HT-29 (cell line): ENCODE data around the gene TADA2B. TPM values are rescaled to one million over a fixed set of nuclear protein-coding genes. Genes with fewer than 3 reads are reported as not detected.
"Not testable (repeated sequence)": the region's sequence is repeated elsewhere in the genome, so short reads cannot be mapped to it uniquely, and the experiment has no call there.

ENCODE experiments used
- DNase-seq: peaks from one replicate; pipeline ENCODE4 v3.0.0-alpha.2; 2015; ENCODE audit warnings: low spot score
- total RNA-seq: library from RNA; depleted of rRNA; stranded (reverse); fragments of >200 nt; shearing (Covaris generic); gene quantifications from 2 replicates; pipeline ENCODE4 v1.2.3, GENCODE V29; 2014

Gene TADA2B
- total RNA-seq, 1 experiment from 2014 or later, result 13.1 TPM

DNA sequence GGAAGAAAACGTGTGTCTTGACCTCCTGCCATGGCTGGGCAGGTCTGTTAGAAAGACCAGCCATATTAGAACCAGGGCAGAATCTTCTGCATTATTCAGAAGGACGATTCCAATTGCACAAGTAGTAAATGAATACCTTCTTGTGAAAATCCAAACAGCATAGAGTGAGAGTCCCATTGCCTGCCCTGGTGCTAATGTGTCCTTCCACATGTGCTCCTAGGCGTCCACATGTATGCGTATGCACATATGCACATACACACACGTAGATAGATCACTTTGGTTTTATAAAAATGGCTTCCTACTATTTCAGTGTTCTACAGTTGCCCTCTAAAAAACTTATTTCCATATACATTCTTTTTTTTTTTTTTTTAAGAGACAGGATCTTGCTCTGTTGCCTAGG lies 34.9 kb downstream of the TADA2B start:
- no peak for DNase-seq

DNA sequence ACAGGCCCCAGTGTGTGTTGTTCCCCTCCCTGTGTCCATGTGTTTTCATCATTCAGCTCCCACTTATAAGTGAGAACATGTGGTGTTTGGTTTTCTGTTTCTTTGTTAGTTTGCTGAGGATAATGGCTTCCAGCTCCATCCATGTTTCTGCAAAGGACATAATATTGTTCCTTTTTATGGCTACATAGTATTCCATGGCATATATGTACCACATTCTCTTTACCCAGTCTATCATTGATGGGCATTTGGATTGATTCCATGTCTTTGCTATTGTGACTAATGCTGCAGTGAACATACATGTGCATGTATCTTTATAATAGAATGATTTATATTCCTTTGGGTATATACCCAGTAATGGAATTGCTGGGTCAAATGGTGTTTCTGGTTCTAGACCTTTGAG lies 36.3 kb downstream of the TADA2B start:
- not testable (repeated sequence) for DNase-seq

DNA sequence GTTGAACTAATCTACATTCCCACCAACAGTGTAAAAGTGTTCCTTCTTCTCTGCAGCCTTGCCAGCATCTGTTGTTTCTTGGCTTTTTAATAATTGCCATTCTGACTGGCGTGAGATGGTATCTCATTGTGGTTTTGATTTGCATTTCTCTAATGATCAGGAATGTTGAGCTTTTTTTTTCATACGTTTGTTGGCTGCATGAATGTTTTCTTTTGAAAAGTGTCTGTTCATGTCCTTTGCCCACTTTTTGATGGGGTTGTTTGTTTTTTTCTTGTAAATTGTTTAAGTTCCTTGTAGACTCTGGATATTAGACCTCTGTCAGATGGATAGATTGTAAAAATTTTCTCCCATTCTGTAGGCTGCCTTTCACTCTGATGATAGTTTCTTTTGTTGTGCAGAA lies 36.7 kb downstream of the TADA2B start:
- DNase-seq, result not testable (repeated sequence)

DNA sequence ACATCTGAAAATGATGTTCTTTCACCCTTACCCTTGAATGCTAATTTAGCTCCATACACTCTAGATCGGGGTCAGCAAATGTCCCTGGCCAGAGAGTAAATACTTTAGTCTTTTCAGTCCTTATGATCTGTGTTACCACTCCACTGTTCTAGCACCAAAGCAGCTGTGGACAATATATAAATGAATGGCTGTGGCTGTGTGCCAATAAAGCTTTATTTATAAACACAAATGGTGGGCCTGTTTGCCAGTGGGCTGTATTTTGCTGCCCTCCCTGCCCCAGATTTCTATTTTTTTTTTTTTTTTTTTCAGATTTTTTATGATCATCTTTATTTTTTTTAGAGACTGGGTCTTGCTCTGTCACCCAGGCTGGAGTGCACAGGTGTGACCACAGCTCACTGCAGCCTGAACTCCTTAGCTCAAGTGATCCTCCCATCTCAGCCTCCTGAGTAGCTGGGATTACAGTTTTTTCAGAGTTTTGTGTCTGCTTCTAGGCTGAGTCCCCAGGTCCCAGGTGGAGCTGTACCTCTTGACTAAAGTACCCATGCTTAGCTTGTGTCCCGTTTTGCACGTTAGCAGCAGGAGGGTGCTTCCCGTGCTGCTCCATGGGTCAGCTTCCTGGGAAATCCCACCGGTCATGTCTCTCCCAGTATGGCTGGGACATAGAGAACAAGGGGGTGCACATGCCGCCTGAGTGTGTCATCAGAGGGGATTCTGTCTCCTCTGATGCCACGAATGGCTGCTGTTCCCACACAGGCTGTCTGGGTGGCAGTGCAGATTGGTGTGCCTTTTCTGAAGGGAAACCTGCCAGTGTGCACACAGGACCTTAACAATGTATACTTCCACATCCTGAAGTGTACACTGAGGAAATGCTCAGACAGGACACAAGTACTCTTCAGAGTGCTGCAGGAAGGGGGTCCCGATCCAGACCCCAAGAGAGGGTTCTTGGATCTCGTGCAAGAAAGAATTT lies 40.7 kb downstream of the TADA2B start:
- DNase-seq, result no peak

DNA sequence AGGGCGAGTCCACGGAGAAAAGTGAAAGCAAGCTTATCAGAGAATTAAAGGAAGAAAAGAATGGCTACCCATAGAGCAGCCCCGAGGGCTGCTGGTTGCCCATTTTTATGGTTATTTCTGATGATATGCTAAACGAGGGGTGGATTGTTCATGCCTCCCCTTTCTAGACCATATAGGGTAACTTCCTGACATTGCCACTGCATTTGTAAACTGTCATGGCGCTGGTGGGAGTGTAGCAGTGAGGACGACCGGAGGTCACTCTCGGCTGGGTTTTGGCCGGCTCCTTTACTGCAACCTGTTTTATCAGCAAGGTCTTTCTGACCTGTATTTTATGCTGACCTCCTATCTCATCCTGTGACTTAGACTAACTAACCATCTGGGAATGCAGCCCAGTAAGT lies 41.4 kb downstream of the TADA2B start:
- not testable (repeated sequence) for DNase-seq

DNA sequence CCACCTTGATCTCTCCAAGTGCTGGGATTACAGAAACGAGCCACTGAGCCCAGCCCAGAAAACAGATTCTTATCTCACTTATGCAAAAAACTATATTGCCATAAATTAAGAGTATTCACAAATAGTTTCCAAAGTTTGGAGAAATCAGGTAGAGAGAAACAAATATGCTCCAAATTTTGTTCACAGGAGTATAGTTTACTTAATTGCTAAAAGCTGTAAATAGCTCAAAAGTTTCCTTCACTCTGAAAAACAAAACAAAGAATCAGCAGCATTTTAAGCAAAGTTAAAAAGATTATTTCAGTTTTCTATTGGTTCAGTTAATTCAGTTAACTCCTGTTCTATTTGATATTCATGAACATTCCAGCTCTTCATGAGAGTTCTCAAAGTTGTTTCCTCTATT lies 43.2 kb downstream of the TADA2B start:
- DNase-seq, result no peak

DNA sequence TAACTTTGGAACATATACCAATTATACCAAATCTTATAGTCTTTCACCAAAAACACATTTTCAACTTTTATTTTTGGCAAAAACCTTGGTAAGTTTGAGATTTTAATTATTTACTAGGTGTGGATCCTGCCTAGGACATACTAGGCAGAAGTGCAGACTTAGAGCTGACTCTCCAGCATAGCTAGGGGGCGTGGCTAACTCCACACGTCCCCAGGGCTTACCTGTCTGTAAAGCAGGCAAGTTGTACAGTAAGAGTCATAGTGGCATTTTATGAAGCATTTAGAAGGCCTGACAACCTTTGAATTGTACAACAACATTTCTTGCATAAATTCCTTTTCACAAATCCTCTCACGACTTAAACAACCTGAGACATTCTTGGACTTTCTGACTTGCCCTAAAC lies 43.9 kb downstream of the TADA2B start:
- no peak for DNase-seq

DNA sequence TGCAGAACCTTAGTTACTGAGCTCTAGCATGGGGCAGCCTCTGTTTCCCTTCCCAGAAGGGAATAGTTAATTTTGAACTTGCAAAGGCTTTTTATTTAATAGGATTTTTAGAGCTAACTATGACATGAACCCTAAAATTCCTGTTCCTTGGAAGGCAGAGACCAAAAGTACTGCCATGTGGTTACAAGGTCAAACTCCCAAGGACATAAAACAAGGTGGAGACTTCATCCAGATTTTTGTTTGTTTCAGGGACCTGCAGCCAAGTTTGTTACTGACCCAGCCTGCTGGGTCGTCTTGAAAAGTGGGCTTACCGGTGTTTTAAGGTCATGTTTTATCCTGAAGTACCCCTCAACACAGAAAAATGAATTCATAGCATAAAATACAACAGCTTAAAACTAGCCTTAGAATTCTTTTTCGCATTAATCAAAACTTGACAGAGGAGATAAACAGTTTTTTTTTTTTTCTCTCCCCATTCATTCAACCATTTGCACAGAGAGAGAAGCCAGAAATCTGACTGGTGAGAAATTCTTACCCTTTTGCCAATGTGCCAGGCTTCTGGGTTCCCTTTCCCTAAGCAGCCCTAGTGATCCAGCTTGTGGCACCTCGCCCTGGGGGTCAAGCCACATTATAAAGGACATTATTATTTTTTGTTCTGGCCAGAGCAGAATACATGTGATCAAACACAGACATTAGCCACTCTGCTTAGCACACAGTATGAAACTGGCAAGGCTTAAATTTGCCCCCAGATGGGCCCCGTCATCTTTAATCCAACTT lies 46.2 kb downstream of the TADA2B start:
- DNase-seq, result no peak

DNA sequence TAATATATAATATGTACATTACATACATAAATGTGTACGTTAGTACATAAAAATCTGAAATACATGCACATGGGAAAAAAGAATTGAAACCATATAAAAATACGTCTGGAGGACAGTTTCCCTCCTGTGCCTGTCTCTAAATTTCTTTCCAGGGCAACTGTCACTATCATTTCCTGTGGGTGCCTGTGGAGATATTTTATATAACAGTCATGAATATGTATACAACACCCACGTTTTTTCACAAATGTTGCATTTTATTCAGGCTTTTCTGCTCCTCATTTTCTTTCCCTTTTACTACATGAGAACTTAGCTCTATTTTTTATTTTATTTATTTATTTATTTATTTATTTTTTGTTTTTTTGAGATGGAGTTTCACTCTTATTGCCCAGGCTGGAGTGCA lies 48.9 kb downstream of the TADA2B start:
- DNase-seq, result no peak

DNA sequence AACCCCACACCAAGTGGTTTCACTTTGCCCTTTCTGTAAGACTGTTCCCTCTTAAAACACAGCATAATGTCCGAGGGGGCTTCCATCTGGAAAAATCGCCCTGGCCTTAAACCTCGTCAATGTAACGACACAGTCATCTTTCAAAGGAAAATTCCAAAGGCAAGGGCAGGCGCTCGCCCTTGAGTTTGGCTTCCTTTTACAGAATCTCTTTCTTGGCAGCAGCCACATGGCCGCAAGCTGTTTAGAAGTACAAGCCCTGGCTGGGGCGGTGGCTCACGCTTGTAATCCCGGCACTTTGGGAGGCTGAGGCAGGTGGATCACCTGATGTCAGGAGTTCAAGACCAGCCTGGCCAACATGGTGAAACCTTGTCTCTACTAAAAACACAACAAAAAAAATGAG lies 51.7 kb downstream of the TADA2B start:
- no peak for DNase-seq

DNA sequence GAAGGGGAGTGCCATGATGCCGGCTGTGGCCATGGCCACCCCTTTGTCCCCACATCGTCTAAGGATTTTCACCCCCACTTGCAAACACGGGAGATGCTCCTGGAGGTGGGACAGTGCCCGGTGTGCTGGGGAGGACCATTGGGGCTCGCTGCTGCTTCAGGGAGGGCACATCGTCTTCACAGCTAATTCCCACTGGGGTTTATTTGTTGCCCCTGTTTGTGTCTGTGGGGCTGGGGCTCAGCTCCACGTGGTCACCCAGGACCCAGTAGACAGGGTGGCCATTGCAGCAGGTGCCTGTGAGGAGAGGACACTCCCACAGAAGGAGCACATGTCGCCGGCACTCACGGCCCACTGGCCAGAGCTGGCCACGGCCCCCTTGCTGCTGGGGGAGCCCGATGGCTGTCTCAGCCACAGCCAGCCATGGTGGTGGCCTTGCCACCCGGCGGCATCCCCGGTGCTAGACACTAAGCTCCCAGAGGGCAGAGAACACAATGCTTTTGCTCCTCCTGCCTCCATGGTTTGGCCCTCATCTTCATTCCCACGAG lies 52.5 kb downstream of the TADA2B start:
- DNase-seq, result no peak

DNA sequence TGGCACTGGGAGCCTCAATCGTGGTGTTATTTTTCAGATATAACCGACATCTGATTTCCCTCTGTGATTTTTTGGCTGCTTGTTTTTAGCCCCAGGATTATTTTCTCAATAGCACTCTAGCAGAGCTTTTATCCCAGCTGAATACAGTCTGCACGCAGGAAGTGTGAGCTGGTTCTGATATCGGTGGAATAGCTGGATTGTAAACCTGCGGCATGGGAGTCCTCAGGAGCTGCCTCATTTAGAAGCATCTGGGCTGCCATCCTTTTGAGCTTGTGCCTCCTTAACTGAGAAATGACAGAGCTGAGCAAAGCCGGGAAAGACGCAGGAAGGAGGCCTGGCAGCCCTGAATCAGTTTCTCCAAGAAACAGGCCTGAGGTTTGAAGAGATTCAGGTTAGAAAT lies 53.1 kb downstream of the TADA2B start:
- DNase-seq, result no peak

DNA sequence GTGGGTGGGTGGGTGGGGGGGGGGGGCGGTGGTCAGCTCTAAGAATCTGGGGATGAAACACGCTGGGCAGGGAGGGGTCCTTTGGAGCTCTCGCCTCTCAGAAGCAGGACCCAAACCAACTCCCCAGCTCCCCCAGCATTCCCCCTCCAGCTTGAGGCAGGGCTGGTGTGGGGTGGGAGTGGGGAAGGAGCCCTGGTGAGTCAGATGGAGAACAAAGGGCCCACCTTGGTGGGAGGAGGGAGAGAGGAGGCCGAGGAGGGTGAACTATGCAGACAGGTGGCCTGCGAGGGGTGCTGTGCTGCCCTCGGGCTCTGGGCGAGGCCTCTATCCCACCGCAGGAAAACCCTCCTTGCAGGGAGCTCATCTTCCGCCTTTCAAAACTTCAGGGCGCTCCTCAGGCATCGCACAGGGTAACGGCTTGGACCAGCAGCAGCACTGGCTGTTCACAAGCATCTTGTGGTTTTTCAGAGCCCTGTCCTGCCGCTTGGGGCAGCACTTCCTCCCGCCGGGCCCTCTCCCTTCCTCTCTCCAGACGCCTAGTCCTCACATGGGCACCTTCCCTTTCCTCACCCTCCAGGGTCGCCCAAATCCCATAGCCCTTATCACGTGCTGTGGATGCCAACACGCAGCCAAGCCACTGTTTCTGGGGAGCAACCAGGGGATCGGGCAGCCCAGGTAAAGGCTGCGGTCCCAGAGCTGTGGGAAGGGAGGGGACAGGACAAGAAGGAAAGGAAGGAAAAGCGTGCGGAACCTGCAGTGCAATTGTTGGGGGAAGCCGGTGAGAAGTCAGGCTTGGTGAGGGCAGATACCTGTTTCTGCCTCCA lies 58.7 kb downstream of the TADA2B start:
- DNase-seq, result peak; percentile 65

DNA sequence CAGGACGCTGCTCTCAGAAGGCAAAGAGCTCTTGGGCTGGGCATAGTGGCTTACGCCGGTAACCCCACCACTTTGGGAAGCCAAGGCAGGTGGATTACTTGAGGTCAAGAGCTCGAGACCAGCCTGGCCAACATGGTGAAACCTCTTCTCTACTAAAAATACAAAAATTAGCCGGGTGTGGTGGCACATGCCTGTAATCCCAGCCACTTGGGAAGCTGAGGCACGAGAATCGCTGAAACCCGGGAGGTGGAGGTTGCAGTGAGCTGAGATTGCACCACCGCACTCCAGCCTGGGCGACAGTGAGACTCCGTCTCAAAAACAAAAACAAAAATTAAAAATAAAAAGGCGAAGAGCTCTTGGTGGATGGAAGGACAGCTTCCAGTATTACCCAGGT lies 59.3 kb downstream of the TADA2B start:
- not testable (repeated sequence) for DNase-seq

DNA sequence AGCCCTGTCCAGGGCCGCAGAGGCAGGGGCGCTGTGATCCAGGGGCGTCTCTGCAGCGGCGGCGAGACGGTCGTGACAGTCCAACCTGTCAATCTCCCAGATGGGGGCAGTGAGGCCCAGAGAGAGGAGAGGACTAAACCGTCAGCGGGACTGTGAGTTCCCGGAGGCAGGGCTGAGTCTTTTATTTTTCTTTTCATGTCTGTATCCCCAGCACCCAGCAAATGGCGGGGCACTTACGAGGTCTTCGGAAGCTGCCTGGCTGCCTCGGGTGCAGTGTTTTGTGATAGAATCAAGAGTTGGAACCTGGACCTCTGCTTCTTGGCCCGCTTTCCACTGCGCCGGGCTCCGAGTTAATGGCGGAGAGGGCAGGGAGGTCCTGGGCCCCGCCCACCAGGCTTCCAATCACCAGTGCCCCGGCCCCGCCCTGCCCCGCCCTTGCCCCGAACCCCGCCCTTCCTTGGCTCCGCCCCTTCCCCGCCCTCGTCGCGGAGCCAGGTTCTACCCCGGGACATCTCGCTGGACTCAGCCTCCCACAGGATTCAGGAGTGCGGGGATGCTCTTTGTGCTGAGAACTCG lies 59.9 kb downstream of the TADA2B start:
- peak; percentile 76 for DNase-seq

DNA sequence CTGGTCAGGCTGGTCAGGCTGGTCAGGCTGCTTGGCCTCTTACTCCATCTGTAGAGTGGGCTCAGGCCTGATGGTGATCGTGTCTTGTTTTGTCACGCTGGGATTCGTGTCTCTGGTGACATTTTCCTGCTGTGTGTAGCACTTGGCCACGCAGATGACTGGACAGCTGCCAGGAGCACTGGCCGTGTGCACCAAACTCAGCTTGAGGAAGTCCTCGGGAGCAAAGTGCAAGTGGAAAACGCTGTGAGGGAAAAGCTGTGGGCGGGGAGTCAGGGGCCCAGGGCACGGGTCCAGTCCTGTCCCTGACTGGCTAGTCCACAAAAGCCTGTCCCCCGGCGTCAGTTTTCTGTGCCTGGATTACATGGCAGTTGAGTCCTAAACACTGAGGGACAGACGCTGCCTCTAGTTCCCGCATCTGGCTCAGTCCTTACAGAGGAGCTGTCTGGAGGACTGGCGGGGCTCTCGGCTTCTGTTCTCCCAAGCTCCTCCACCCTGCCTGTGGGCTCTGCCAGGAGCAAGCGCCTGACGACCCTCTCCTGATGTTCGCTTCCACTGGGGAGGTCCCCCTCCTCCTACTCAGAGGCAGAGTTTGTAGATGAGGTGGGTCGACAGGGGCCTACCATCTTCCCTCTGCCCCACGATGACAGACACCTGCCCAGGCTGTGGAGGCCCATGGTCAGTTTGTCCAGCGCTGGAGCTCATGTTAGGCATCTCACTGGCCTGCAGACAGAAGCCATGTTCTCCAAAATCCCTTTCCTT lies 60.6 kb downstream of the TADA2B start:
- peak; percentile 81 for DNase-seq

DNA sequence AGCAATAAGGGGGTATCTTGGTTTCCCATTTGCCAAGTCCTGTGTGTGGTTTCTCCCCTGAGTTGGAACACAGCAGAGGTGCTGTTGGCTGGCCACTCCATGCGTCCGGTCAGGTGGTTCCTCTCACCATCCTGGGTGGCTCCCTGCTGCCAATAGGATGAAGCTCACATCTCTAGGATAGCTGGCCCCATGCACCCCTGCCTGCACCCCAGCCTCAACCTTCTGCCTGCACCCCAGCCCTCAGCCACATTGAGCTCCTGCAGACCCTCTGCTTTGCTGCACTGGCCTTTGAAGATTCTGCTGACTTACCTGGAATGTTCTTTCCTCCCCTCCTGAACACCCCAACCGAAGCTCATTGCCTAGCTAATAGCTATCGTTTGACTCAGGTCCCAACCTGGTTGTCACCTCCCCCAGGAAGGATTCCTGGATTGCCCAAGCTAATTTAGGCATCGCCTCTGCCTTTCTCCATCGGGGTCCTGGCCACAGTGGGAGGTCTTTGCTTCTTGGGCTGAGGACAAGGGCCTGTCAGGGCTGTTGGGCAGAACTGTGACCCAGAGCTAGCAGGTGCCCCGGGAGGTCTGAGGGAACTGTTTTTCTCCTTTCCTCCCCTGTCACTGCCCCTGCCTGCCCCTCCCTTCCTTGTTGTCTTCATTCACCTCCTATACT lies 61.3 kb downstream of the TADA2B start:
- no peak for DNase-seq

DNA sequence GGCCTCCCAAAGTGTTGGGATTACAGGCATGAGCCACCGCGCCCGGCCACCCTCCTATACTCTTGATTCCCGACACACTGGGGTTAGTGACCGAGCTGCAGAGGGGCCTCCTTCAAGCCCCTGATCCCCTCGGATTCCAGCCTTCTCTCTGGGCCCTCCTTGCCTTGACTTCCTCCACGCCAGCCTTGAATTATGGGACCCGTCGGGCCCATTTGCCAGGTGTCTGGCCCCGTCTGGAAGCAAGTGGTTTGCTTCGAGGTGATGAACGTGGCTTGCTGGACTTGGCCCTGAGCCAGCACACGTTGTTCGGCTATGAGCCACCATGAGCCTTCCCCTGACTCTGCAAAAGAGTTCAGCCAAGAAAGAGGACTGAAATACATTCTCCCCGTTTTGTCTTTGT lies 62.1 kb downstream of the TADA2B start:
- DNase-seq, result no peak

DNA sequence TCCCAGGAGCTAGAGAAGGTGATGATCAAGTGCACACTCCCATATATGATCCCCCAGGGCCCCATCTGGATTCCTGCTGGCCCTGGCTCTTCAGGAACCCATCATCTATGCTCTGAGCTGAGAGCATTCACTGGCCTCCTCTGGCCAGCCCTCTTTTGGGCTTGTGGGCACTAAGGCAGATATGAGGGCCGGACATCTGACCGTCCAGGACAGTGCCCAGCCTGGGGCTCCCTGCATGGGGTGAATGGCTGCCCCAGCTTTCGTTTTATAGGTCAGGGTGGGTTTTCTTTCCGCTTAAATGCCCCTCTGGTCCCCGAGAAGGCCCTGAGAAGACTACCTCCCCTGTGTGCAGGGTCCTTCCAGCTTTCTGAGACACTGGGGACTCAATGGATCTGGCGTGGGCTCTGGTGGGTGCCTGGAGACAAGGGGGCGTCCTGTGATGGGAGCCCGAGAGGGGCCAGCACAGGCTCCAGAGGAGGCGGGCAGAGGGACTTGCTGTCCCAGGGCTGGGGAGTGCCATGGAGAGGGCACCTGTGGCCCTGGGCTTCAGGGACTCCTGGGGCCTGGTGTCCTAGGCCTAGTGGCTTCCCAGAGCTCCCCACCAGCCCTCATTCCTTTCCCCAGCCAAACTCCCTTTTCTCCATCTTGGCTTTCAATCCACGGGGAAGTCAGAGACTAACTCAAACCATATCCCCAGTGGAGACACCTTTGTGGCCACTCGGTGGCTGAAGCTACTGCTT lies 64.2 kb downstream of the TADA2B start:
- DNase-seq, result no peak
